ENCODE results near the gene GLOD4.

DNA sequence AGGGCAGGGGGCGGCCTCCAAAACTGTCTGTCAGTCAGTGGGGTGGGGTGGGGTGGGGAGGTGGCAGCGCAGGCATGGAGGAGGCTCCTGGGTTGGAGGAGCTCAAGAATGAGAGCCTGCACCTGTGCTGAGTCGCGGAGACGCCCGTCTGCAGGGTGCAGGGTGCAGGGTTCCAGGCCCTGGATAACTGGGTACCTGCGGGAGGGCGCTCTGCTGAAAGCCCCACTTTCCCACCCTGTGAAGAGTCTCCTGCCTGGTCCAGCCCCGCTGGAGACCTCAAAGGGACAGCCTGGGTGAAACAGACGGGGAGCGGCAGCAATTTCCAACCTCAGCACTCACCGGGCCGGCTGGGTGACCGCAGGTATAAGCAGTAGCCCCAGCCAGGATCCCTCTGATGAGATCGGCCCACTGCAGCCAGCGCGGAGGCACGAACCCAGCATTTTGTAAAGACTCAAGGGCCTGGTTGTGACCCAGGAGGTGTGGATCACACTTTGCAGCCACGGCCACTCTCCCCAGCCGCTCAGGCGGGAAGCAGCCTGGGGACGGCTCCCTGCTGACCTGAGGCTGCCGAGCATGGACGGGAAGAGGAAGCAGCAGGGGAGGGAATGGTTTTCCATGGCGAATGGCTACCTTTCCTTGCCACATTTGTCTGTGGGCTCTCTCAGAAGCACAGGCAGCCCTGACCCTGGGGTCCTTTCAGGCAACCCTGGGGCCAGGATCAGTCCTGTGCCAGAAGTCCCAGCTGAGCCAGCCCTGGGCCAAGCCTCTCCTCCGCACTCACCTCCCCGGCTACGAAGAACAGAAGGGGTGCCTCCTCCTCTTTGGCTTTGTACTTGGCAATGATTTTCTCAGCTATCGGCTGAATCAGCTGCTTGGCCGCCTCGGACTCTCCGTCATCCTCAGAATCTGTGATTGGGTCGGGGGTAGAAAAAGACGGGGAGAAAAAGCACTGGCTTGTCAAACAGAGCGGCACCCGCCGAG, 21.1 kb upstream of the GLOD4 start:
- TF ChIP-seq, protein P1, sequence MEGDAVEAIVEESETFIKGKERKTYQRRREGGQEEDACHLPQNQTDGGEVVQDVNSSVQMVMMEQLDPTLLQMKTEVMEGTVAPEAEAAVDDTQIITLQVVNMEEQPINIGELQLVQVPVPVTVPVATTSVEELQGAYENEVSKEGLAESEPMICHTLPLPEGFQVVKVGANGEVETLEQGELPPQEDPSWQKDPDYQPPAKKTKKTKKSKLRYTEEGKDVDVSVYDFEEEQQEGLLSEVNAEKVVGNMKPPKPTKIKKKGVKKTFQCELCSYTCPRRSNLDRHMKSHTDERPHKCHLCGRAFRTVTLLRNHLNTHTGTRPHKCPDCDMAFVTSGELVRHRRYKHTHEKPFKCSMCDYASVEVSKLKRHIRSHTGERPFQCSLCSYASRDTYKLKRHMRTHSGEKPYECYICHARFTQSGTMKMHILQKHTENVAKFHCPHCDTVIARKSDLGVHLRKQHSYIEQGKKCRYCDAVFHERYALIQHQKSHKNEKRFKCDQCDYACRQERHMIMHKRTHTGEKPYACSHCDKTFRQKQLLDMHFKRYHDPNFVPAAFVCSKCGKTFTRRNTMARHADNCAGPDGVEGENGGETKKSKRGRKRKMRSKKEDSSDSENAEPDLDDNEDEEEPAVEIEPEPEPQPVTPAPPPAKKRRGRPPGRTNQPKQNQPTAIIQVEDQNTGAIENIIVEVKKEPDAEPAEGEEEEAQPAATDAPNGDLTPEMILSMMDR (IDR thresholded peaks at IDR 0.05): no peak
- no peak for TF ChIP-seq POLR2A (IDR thresholded peaks at IDR 0.05)
- TF ChIP-seq EP300 (IDR thresholded peaks at IDR 0.05): no peak

Measured in ovary (tissue), 3 donors.